K562 (cell line): ENCODE results near the gene GLT6D1. TPM values are rescaled to one million over a fixed set of nuclear protein-coding genes. Genes with fewer than 3 reads are reported as not detected.

ENCODE experiments used
- ATAC-seq: fragments of 200-7000 bp; cut with Tn5 transposase; 3 replicates; pipeline ENCODE4 v1.9.1; 2020; ENCODE audit warnings: moderate library complexity
- BruUV-seq: library from RNA; stranded (reverse); fragments of 400-500 nt; replicated peaks from 2 replicates; lab custom pipeline; 2021; lab: Mats Ljungman, UMichigan
- CTCF ChIA-PET: fragments of 300-600 bp; formaldehyde crosslinking; extraction: SDS; loops from one replicate; lab custom pipeline; 2021; ENCODE audit warnings: low intra/inter-chr PET ratio; lab: Yijun Ruan, JAX
- POLR2A ChIA-PET: fragments of 300-600, 350-650 bp; sonication (Branson Sonifier 250); formaldehyde crosslinking; extraction: SDS; loops from one replicate; lab custom pipeline; 2021; ENCODE audit warnings: antibody characterized with exemption, inconsistent platforms; lab: Yijun Ruan, JAX
- DNase-seq, 4 experiments: peaks; one replicate each; pipeline versions ENCODE4 v3.0.0 to v3.0.0-alpha.2; 2011 to 2018; ENCODE audit warnings: low spot score in 3 of 4, mixed read lengths in 3 of 4; ENCODE audit errors: extremely low read depth in 1 of 4
- FAIRE-seq: peaks from 2 replicates; lab custom pipeline; 2011; peaks lifted over from hg19 to GRCh38; lab: Jason Lieb, UNC
- H2AFZ ChIP-seq: 2 replicates; pipeline ENCODE4 v1.6.0; 2011; ENCODE audit warnings: low read depth, low read length, control low read depth, inconsistent platforms
- H3K27ac ChIP-seq: fragments of 200-600 bp; 3 replicates; pipeline ENCODE4 v1.8.0; 2011; ENCODE audit warnings: low read depth, mild to moderate bottlenecking, control low read depth, inconsistent platforms, low read length, moderate library complexity, mixed read lengths; ENCODE audit errors: extremely low read depth
- H3K27me3 ChIP-seq, 2 experiments: fragments of 300-600 bp in 1 of 2; 2 replicates in 1 of 2; 3 replicates in 1 of 2; pipeline versions ENCODE4 v1.6.0 to v1.8.0; 2011; ENCODE audit warnings: inconsistent platforms in 2 of 2, low read length in 2 of 2, mild to moderate bottlenecking in 1 of 2, mixed read lengths in 1 of 2, moderate library complexity in 1 of 2; ENCODE audit not compliant: control insufficient read depth in 2 of 2, insufficient read depth in 2 of 2
- H3K36me3 ChIP-seq: fragments of 300-600 bp; 3 replicates; pipeline ENCODE4 v1.8.0; 2011; ENCODE audit warnings: mild to moderate bottlenecking, low read length, inconsistent platforms; ENCODE audit not compliant: control insufficient read depth, insufficient read depth
- H3K4me1 ChIP-seq, 2 experiments: fragments of 200-600 bp in 1 of 2; replicated peaks in 1 of 2; 2 replicates in 1 of 2; 3 replicates in 1 of 2; pipeline versions ENCODE4 v1.5.1 to v1.8.0; 2011; ENCODE audit warnings: inconsistent platforms in 2 of 2, low read length in 2 of 2, mild to moderate bottlenecking in 1 of 2, mixed read lengths in 1 of 2, moderate library complexity in 1 of 2; ENCODE audit not compliant: control insufficient read depth in 2 of 2, insufficient read depth in 2 of 2
- H3K4me2 ChIP-seq: 2 replicates; pipeline ENCODE4 v1.6.1; 2011; ENCODE audit warnings: low read length, control low read depth, inconsistent platforms, mixed read lengths; ENCODE audit not compliant: insufficient read depth
- H3K4me3 ChIP-seq: fragments of 200-600 bp; sonication (generic), shearing (Covaris generic); 2 replicates; pipeline ENCODE4 v1.5.1; 2016; ENCODE audit warnings: control low read depth, inconsistent platforms
- H3K79me2 ChIP-seq: fragments of 200-600 bp; 3 replicates; pipeline ENCODE4 v1.8.0; 2011; ENCODE audit warnings: low read length, inconsistent platforms; ENCODE audit not compliant: control insufficient read depth, insufficient read depth
- H3K9ac ChIP-seq, 2 experiments: 2 replicates each; pipeline versions ENCODE4 v1.6.0 to v1.6.1; 2011; ENCODE audit warnings: low read depth in 2 of 2, low read length in 2 of 2, control low read depth in 1 of 2, inconsistent platforms in 1 of 2, mild to moderate bottlenecking in 1 of 2, mixed read lengths in 1 of 2; ENCODE audit not compliant: insufficient read depth in 1 of 2
- H3K9me1 ChIP-seq: one replicate; pipeline ENCODE4 v1.6.0; 2011; ENCODE audit warnings: inconsistent platforms, mild to moderate bottlenecking, low read length, moderate library complexity; ENCODE audit not compliant: control insufficient read depth, insufficient read depth
- H3K9me3 ChIP-seq: replicated peaks from 2 replicates; pipeline ENCODE4 v1.5.1; 2011; ENCODE audit warnings: low read depth, low read length, inconsistent platforms; ENCODE audit not compliant: control insufficient read depth, insufficient read depth
- H4K20me1 ChIP-seq: replicated peaks from 2 replicates; pipeline ENCODE4 v1.6.1; 2011; ENCODE audit warnings: low read length, inconsistent platforms, mixed read lengths; ENCODE audit not compliant: control insufficient read depth, insufficient read depth
- DLX4 ChIP-seq: fragments of 250-450 bp; sonication (Bioruptor Pico); IDR thresholded peaks from 2 replicates; pipeline ENCODE4 v1.6.1; 2021; ENCODE audit warnings: mild to moderate bottlenecking
- UBTF ChIP-seq, 2 experiments: IDR thresholded peaks; 2 replicates each; pipeline ENCODE4 v1.6.1; 2012; ENCODE audit warnings: improper control_type of control experiment in 2 of 2, low read depth in 2 of 2, low read length in 2 of 2, borderline replicate concordance in 1 of 2
- WGBS: fragments of 100-300 bp; shearing (Covaris generic); methylation state at CpG from one replicate; pipeline ENCODE4 v1.1.6; 2016; ENCODE audit warnings: low coverage, mixed read lengths; ENCODE audit not compliant: insufficient coverage; ENCODE audit errors: missing lambda C conversion rate; 5-methylcytosine and 5-hydroxymethylcytosine counted together
- in situ Hi-C: fragments of 300-500 bp; cut with MboI; formaldehyde crosslinking; loops from 4 replicates; pipeline ENCODE4 v1.15.0; 2018; ENCODE audit warnings: inconsistent platforms, mixed read lengths
- intact Hi-C: fragments of 100-400 bp; cut with micrococcal nuclease; formaldehyde crosslinking; loops from 2 replicates; pipeline ENCODE4 v1.14.2; 2022
- polyA plus RNA-seq, 8 experiments: library from polyadenylated mRNA; depleted of rRNA in 4 of 8; stranded (reverse) in 5 of 8; unstranded in 3 of 8; fragments of >200 nt; fragmentation: Nextera tagmentation in 2 of 8; fragmentation: Illumina TruSeq in 1 of 8; extraction: Ambion mirVana in 2 of 8; extraction: Trizol in 1 of 8; gene quantifications; 2 replicates each; pipeline versions ENCODE4 v1.2.1 to v1.2.3, GENCODE V29; 2011 to 2014; ENCODE audit warnings: inconsistent platforms in 1 of 8, missing spikeins in 1 of 8
- total RNA-seq, 7 experiments: library from RNA; depleted of rRNA in 6 of 7; stranded (reverse); fragments of >200 nt in 6 of 7; fragmentation: Illumina TruSeq in 2 of 7; extraction: Trizol in 2 of 7; gene quantifications; 2 replicates each; pipeline versions ENCODE4 v1.2.1 to v1.2.3, GENCODE V29; 2011 to 2021; ENCODE audit warnings: low replicate concordance in 1 of 7

The GLT6D1 gene
- total and polyA plus RNA-seq, 9 of the 15 experiments (the other 6 are each of a cell fraction or from before 2014, with no cell fraction given): not detected

GRCh38 chr9:135613946-135614805 lies 25.2 kb downstream of the GLT6D1 start:
- H3K27me3 ChIP-seq: peaks cover 11 to 58% of the 10 kb centered on the region in 2 experiments; a peak in 3 of 5 replicates

More at GRCh38 chr9:135613946-135614805, 25.2 kb downstream of the GLT6D1 start:
- ChIA-PET POLR2A (no interaction called here), CTCF (no interaction called here)
- Histone ChIP-seq H3K9me3 (no peaks in the 10 kb centered on the region), H3K36me3 (no peaks in the 10 kb centered on the region), H3K79me2 (no peaks in the 10 kb centered on the region), H3K27ac (no peak overlapping the region), H3K9me1 (no peaks in the 10 kb centered on the region), H3K9ac (no peak overlapping the region), H4K20me1 (peaks cover 9% of the 10 kb centered on the region), H3K4me3 (no peak overlapping the region), H2AFZ (no peak overlapping the region), H3K4me2 (no peak overlapping the region), H3K4me1 (peaks cover 0 to 22% of the 10 kb centered on the region in 2 experiments; a peak in 2 of 5 replicates)
- intact Hi-C loops: no loop called here
- ATAC-seq (no peak), FAIRE-seq (no peak), DNase-seq (peak in 2 of 4 experiments; percentile 7 to 8)
- WGBS: 4% methylated on average over 24 of the region's 34 CpGs
- no peak for TF ChIP-seq DLX4 (CRISPR knock-in tag)
- TF ChIP-seq UBTF (IDR thresholded peaks at IDR 0.05; ENCODE audit: borderline replicate concordance in 1 of 2, low read depth in 2 of 2, low read length in 2 of 2): peak in 1 of 2 experiments; percentile 50; a peak in 1 of 4 replicates
- BruUV-seq: no TSS peak
- in situ Hi-C loops: no loop called here
